A549 (cell line): ENCODE measurements around the gene RBPJ. TPM values are rescaled to one million over a fixed set of nuclear protein-coding genes. Genes with fewer than 3 reads are reported as not detected.

Source experiments
- ATAC-seq, 2 experiments: fragments of 200-7000 bp in 1 of 2; fragments of >200 bp in 1 of 2; cut with Nextera tagmentation in 1 of 2; cut with Tn5 transposase in 1 of 2; 3 replicates each; pipeline versions ENCODE4 v1.8.0 to v1.9.1; 2018 to 2020; ENCODE audit warnings: mild to moderate bottlenecking in 1 of 2, moderate library complexity in 1 of 2
- CTCF ChIA-PET: fragments of 300-600 bp; sonication (Branson Sonifier 250); formaldehyde crosslinking; extraction: SDS; loops from one replicate; lab custom pipeline; 2021; ENCODE audit warnings: antibody characterized with exemption, inconsistent platforms; lab: Yijun Ruan, JAX
- POLR2A ChIA-PET: fragments of 350-600 bp; formaldehyde crosslinking; extraction: SDS; loops from one replicate; lab custom pipeline; 2021; ENCODE audit warnings: antibody characterized with exemption, inconsistent platforms; lab: Yijun Ruan, JAX
- DNase-seq, 2 experiments: peaks; one replicate each; pipeline versions ENCODE4 v3.0.0 to v3.0.0-alpha.2; 2011 to 2016; ENCODE audit warnings: low read depth in 1 of 2, low spot score in 1 of 2
- FAIRE-seq: peaks from 2 replicates; lab custom pipeline; 2011; peaks lifted over from hg19 to GRCh38; lab: Jason Lieb, UNC
- H3K27ac ChIP-seq, 2 experiments: fragments of >200 bp; sonication (Bioruptor Twin); formaldehyde crosslinking; 3 replicates each; pipeline ENCODE4 v1.5.1; 2016 to 2017
- H3K4me1 ChIP-seq: fragments of >200 bp; sonication (Bioruptor Twin); formaldehyde crosslinking; 3 replicates; pipeline ENCODE4 v1.6.1; 2016
- H3K4me2 ChIP-seq: fragments of >200 bp; sonication (Bioruptor Twin); formaldehyde crosslinking; 3 replicates; pipeline ENCODE4 v1.6.1; 2016
- H3K4me3 ChIP-seq: fragments of >200 bp; sonication (Bioruptor Twin); formaldehyde crosslinking; 3 replicates; pipeline ENCODE4 v1.5.1; 2016
- H3K9me3 ChIP-seq: fragments of >200 bp; sonication (Bioruptor Twin); formaldehyde crosslinking; 3 replicates; pipeline ENCODE4 v1.6.1; 2016
- BHLHE40 ChIP-seq: IDR thresholded peaks from 2 replicates; pipeline ENCODE4 v1.6.1; 2012; ENCODE audit warnings: low read depth, low read length, inconsistent platforms
- CEBPB ChIP-seq, 2 experiments: fragments of >200 bp in 1 of 2; sonication (Bioruptor Twin) in 1 of 2; formaldehyde crosslinking in 1 of 2; IDR thresholded peaks; 2 replicates each; pipeline ENCODE4 v1.6.1; 2012 to 2016
- CHD4 ChIP-seq: fragments of 200-600 bp; sonication (generic); IDR thresholded peaks from 2 replicates; pipeline ENCODE4 v1.6.1; 2016; ENCODE audit warnings: antibody characterized with exemption, mild to moderate bottlenecking, borderline replicate concordance
- EHF ChIP-seq: fragments of 250-450 bp; sonication (Bioruptor Pico); IDR thresholded peaks from 2 replicates; pipeline ENCODE4 v1.5.0; 2020; ENCODE audit warnings: mild to moderate bottlenecking
- EHMT2 ChIP-seq: fragments of 200-600 bp; sonication (generic); IDR thresholded peaks from 2 replicates; pipeline ENCODE4 v1.6.1; 2016; ENCODE audit warnings: antibody characterized with exemption, low read depth, mild to moderate bottlenecking, moderate library complexity
- EP300 ChIP-seq, 2 experiments: fragments of >200 bp; sonication (Bioruptor Twin); formaldehyde crosslinking; IDR thresholded peaks; 2 replicates in 1 of 2; 3 replicates in 1 of 2; pipeline ENCODE4 v1.6.1; 2016 to 2017
- ESRRA ChIP-seq: fragments of 150-350 bp; IDR thresholded peaks from 2 replicates; pipeline ENCODE4 v1.6.1; 2014; ENCODE audit warnings: mild to moderate bottlenecking, low read length, borderline replicate concordance
- FOSL2 ChIP-seq, 2 experiments: fragments of 450-650 bp in 1 of 2; fragments of >200 bp in 1 of 2; sonication (Bioruptor Twin) in 1 of 2; formaldehyde crosslinking; IDR thresholded peaks; 2 replicates each; pipeline versions ENCODE4 v1.5.0 to v1.6.1; 2016 to 2020; ENCODE audit warnings: mild to moderate bottlenecking in 1 of 2, moderate library complexity in 1 of 2
- FOXS1 ChIP-seq: fragments of 250-450 bp; sonication (Bioruptor Pico); IDR thresholded peaks from 2 replicates; pipeline ENCODE4 v1.5.0; 2020; ENCODE audit warnings: mild to moderate bottlenecking, moderate library complexity
- GATA3 ChIP-seq: IDR thresholded peaks from 2 replicates; pipeline ENCODE4 v1.6.1; 2012; ENCODE audit warnings: borderline replicate concordance
- HEYL ChIP-seq: fragments of 250-450 bp; sonication (Bioruptor Pico); IDR thresholded peaks from 2 replicates; pipeline ENCODE4 v1.8.0; 2021; ENCODE audit warnings: mild to moderate bottlenecking, moderate library complexity
- HOXB5 ChIP-seq: fragments of 250-450 bp; sonication (Bioruptor Pico); IDR thresholded peaks from 2 replicates; pipeline ENCODE4 v1.5.0; 2020; ENCODE audit warnings: mild to moderate bottlenecking, moderate library complexity
- JUN ChIP-seq, 2 experiments: fragments of >200 bp; sonication (Bioruptor Twin); formaldehyde crosslinking; IDR thresholded peaks; 2 replicates in 1 of 2; 3 replicates in 1 of 2; pipeline ENCODE4 v1.6.1; 2016 to 2017
- MAFK ChIP-seq: fragments of 450-650 bp; IDR thresholded peaks from 2 replicates; pipeline ENCODE4 v1.6.1; 2014; ENCODE audit not compliant: partially characterized antibody
- NR3C1 ChIP-seq: fragments of >200 bp; sonication (Bioruptor Twin); formaldehyde crosslinking; IDR thresholded peaks from 3 replicates; pipeline ENCODE4 v1.6.1; 2017
- PHF8 ChIP-seq: fragments of 200-600 bp; sonication (generic); IDR thresholded peaks from 2 replicates; pipeline ENCODE4 v1.6.1; 2016; ENCODE audit warnings: low read depth, mild to moderate bottlenecking, antibody characterized with exemption, moderate library complexity, borderline replicate concordance
- POLR2A ChIP-seq: IDR thresholded peaks from 2 replicates; pipeline ENCODE4 v1.6.1; 2012; ENCODE audit warnings: mild to moderate bottlenecking, low read length
- POLR2AphosphoS2 ChIP-seq: conservative IDR thresholded peaks from 2 replicates; pipeline ENCODE4 v1.6.1; 2012; ENCODE audit warnings: low read length, improper control_type of control experiment, inconsistent platforms
- RARB ChIP-seq: fragments of 250-450 bp; sonication (Bioruptor Pico); IDR thresholded peaks from 2 replicates; pipeline ENCODE4 v1.8.0; 2021; ENCODE audit warnings: mild to moderate bottlenecking, moderate library complexity
- RCOR1 ChIP-seq: fragments of 150-350 bp; IDR thresholded peaks from 2 replicates; pipeline ENCODE4 v1.6.1; 2014; ENCODE audit warnings: antibody characterized with exemption, low read length, low read depth
- ZC3H11A ChIP-seq: fragments of 450-650 bp; IDR thresholded peaks from 2 replicates; pipeline ENCODE4 v1.6.1; 2014; ENCODE audit warnings: antibody characterized with exemption, mild to moderate bottlenecking
- ZFP36 ChIP-seq: fragments of 450-650 bp; IDR thresholded peaks from 2 replicates; pipeline ENCODE4 v1.6.1; 2014; ENCODE audit warnings: borderline replicate concordance; ENCODE audit not compliant: partially characterized antibody
- WGBS: methylation state at CpG from one replicate; pipeline ENCODE4 v1.1.6; 2017; ENCODE audit errors: missing lambda C conversion rate; 5-methylcytosine and 5-hydroxymethylcytosine counted together
- polyA plus RNA-seq, 4 experiments: library from polyadenylated mRNA; depleted of rRNA in 3 of 4; stranded (reverse); fragments of >200 nt; fragmentation: RNase III in 1 of 4; extraction: RNeasy Plus Mini Kit Qiagen cat#74134 plus additional on column Dnase treatment in 1 of 4; gene quantifications; 2 replicates in 3 of 4; 3 replicates in 1 of 4; pipeline ENCODE4 v1.2.3, GENCODE V29; 2011 to 2017
- TF ChIP-seq, protein P1 (sequence below): fragments of 450-650 bp; IDR thresholded peaks from 2 replicates; pipeline ENCODE4 v1.6.1; 2014; ENCODE audit warnings: antibody characterized with exemption
- TF ChIP-seq, protein P2 (sequence below): fragments of >200 bp; sonication (Bioruptor Twin); formaldehyde crosslinking; IDR thresholded peaks from 3 replicates; pipeline ENCODE4 v1.5.1; 2016
- TF ChIP-seq, protein P3 (sequence below): fragments of >200 bp; sonication (Bioruptor Twin); formaldehyde crosslinking; IDR thresholded peaks from 3 replicates; pipeline ENCODE4 v1.6.1; 2016
- TF ChIP-seq, protein P4 (sequence below): fragments of 250-450 bp; sonication (Bioruptor Pico); IDR thresholded peaks from 2 replicates; pipeline ENCODE4 v1.5.0; 2020; ENCODE audit warnings: low read depth, mild to moderate bottlenecking, moderate library complexity
- TF ChIP-seq, protein P5 (sequence below): fragments of 250-450 bp; sonication (Bioruptor Pico); IDR thresholded peaks from 2 replicates; pipeline ENCODE4 v1.5.0; 2021; ENCODE audit warnings: mild to moderate bottlenecking, moderate library complexity, borderline replicate concordance

Gene RBPJ
- polyA plus RNA-seq, 2 of the 4 experiments (the other 2 are of a cell fraction), result 16.5 to 37.1 TPM

DNA sequence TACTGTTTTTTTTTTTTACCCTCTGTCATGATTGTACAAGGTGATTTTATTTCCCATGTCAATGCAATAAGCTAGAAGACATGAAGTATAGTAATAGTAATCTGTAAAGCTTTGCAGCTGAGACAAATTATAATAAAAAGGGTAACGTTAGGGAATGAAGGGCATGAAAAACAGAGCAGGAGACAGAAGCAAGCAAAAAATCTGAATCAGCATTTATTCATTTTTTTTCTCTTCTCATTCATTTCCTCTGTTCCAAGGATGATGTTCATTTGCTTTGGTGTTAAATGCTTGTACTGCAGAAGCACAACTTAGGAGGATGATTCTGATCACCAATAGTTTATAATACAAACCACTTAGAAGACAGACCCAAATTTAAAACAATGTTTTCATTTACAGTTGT lies 105.1 kb downstream of the RBPJ start:
- Histone ChIP-seq H3K27ac (no peak overlapping the region), H3K9me3 (no peaks in the 10 kb centered on the region), H3K4me2 (no peak overlapping the region), H3K4me3 (no peak overlapping the region), H3K4me1 (no peaks in the 10 kb centered on the region)
- ChIA-PET POLR2A (no interaction called here), CTCF (no interaction called here)
- ATAC-seq, result no peak
- no peak for FAIRE-seq
- DNase-seq, result no peak
- peak; percentile 62 for TF ChIP-seq MAFK
- TF ChIP-seq EHF, result no peak
- 91% methylated on average over 1 of the region's 1 CpG for WGBS

DNA sequence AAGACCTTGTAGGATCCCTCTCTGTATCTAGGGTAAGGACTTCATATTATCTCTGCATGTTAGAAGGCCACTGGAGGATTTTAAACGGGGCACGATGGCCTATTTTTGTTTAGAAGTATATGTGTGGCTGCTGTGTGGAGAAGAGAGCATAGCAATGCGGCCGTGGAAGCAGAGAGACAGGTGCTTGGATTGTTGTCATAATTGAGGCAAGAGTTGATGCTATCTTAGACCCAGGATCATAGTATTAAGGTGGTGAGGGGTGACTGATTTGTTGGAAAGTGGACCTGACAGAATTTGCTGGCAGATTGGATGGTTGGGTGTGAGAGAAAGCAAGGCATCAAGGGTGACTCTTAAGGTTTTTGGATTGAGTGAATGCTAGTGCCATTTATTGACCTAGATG lies 106.1 kb downstream of the RBPJ start:
- Histone ChIP-seq H3K4me3 (no peak overlapping the region), H3K27ac (no peak overlapping the region), H3K9me3 (no peaks in the 10 kb centered on the region), H3K4me2 (no peak overlapping the region), H3K4me1 (no peaks in the 10 kb centered on the region)
- FAIRE-seq, result no peak
- no peak for DNase-seq
- ChIA-PET POLR2A (no interaction called here), CTCF (no interaction called here)
- ATAC-seq, result no peak
- TF ChIP-seq BHLHE40 (no peak), CEBPB (IDR thresholded peaks at IDR 0.05) (no peak), FOSL2 (IDR thresholded peaks at IDR 0.05) (no peak), FOSL2 (CRISPR knock-in tag; IDR thresholded peaks at IDR 0.05) (no peak), GATA3 (no peak), EP300 (IDR thresholded peaks at IDR 0.05) (no peak), POLR2AphosphoS2 (no peak), RCOR1 (no peak), ZC3H11A (no peak)
- TF ChIP-seq, protein P1, sequence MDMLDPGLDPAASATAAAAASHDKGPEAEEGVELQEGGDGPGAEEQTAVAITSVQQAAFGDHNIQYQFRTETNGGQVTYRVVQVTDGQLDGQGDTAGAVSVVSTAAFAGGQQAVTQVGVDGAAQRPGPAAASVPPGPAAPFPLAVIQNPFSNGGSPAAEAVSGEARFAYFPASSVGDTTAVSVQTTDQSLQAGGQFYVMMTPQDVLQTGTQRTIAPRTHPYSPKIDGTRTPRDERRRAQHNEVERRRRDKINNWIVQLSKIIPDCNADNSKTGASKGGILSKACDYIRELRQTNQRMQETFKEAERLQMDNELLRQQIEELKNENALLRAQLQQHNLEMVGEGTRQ, result no peak
- TF ChIP-seq, protein P2, sequence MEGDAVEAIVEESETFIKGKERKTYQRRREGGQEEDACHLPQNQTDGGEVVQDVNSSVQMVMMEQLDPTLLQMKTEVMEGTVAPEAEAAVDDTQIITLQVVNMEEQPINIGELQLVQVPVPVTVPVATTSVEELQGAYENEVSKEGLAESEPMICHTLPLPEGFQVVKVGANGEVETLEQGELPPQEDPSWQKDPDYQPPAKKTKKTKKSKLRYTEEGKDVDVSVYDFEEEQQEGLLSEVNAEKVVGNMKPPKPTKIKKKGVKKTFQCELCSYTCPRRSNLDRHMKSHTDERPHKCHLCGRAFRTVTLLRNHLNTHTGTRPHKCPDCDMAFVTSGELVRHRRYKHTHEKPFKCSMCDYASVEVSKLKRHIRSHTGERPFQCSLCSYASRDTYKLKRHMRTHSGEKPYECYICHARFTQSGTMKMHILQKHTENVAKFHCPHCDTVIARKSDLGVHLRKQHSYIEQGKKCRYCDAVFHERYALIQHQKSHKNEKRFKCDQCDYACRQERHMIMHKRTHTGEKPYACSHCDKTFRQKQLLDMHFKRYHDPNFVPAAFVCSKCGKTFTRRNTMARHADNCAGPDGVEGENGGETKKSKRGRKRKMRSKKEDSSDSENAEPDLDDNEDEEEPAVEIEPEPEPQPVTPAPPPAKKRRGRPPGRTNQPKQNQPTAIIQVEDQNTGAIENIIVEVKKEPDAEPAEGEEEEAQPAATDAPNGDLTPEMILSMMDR, result no peak
- TF ChIP-seq, protein P3, sequence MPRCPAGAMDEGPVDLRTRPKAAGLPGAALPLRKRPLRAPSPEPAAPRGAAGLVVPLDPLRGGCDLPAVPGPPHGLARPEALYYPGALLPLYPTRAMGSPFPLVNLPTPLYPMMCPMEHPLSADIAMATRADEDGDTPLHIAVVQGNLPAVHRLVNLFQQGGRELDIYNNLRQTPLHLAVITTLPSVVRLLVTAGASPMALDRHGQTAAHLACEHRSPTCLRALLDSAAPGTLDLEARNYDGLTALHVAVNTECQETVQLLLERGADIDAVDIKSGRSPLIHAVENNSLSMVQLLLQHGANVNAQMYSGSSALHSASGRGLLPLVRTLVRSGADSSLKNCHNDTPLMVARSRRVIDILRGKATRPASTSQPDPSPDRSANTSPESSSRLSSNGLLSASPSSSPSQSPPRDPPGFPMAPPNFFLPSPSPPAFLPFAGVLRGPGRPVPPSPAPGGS, result no peak
- 91% methylated on average over 4 of the region's 4 CpGs for WGBS

DNA sequence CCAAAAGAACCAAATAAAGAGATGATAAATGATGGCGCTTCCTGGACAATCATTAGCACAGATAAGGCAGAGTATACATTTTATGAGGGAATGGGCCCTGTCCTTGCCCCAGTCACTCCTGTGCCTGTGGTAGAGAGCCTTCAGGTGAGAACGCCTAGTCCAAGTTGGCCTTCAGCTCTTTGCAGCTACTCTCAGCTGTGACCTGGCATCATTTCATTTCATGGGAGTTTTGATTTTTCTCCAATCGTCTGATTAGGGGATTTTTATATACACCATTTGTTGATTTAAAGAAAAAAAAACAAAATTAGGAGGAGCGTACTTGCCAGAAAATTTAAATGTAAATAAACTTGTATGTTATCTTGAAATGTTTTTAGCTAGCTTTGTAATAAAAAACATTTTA lies 109.1 kb downstream of the RBPJ start:
- CTCF ChIA-PET, result no interaction called here

More for the DNA sequence above, 109.1 kb downstream of the RBPJ start:
- 87% methylated on average over 4 of the region's 4 CpGs for WGBS
- no peak overlapping the region for H3K27ac ChIP-seq
- no peaks in the 10 kb centered on the region for H3K4me1 ChIP-seq
- TF ChIP-seq CHD4, result no peak
- no peak for TF ChIP-seq PHF8
- TF ChIP-seq FOXS1, result no peak
- no peak for TF ChIP-seq EHMT2
- no peak for TF ChIP-seq HEYL
- TF ChIP-seq, protein P4, sequence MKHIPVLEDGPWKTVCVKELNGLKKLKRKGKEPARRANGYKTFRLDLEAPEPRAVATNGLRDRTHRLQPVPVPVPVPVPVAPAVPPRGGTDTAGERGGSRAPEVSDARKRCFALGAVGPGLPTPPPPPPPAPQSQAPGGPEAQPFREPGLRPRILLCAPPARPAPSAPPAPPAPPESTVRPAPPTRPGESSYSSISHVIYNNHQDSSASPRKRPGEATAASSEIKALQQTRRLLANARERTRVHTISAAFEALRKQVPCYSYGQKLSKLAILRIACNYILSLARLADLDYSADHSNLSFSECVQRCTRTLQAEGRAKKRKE (CRISPR knock-in tag), result no peak
- TF ChIP-seq ZFP36, result no peak
- TF ChIP-seq NR3C1, result no peak
- TF ChIP-seq RARB, result no peak
- TF ChIP-seq ESRRA, result no peak
- no peak for TF ChIP-seq JUN (IDR thresholded peaks at IDR 0.05)
- TF ChIP-seq BHLHE40, result no peak
- TF ChIP-seq EP300 (IDR thresholded peaks at IDR 0.05), result no peak
- TF ChIP-seq, protein P5, sequence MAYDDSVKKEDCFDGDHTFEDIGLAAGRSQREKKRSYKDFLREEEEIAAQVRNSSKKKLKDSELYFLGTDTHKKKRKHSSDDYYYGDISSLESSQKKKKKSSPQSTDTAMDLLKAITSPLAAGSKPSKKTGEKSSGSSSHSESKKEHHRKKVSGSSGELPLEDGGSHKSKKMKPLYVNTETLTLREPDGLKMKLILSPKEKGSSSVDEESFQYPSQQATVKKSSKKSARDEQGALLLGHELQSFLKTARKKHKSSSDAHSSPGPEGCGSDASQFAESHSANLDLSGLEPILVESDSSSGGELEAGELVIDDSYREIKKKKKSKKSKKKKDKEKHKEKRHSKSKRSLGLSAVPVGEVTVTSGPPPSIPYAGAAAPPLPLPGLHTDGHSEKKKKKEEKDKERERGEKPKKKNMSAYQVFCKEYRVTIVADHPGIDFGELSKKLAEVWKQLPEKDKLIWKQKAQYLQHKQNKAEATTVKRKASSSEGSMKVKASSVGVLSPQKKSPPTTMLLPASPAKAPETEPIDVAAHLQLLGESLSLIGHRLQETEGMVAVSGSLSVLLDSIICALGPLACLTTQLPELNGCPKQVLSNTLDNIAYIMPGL (CRISPR knock-in tag), result no peak
- no peak for TF ChIP-seq POLR2A
- no peak for TF ChIP-seq POLR2AphosphoS2
- TF ChIP-seq HOXB5 (CRISPR knock-in tag), result no peak
- TF ChIP-seq, all 56 proteins: peak for 0
- no peak for DNase-seq
- H3K9me3 ChIP-seq, result no peaks in the 10 kb centered on the region
- no peak for ATAC-seq
- H3K4me2 ChIP-seq, result no peak overlapping the region
- POLR2A ChIA-PET, result no interaction called here
- H3K4me3 ChIP-seq, result no peak overlapping the region
- no peak for FAIRE-seq
